H1 (cell line): ENCODE results near the gene SCCPDH. TPM values are rescaled to one million over a fixed set of nuclear protein-coding genes. Genes with fewer than 3 reads are reported as not detected.

Experiments used
- CTCF ChIA-PET: fragments of 300-600 bp; sonication (Branson Sonifier 250); formaldehyde crosslinking; loops from one replicate; lab custom pipeline; 2021; ENCODE audit not compliant: partially characterized antibody; lab: Charles Lee
- POLR2A ChIA-PET: fragments of 300-600 bp; sonication (Branson Sonifier 250); formaldehyde crosslinking; loops from one replicate; lab custom pipeline; 2021; ENCODE audit warnings: inconsistent platforms; ENCODE audit not compliant: partially characterized antibody; lab: Charles Lee
- DNase-seq, 2 experiments: peaks; one replicate each; pipeline versions ENCODE4 v3.0.0 to v3.0.0-alpha.2; 2010 to 2022; ENCODE audit warnings: low spot score in 2 of 2, low read depth in 1 of 2, mixed read lengths in 1 of 2
- FAIRE-seq: peaks from 2 replicates; lab custom pipeline; 2011; peaks lifted over from hg19 to GRCh38; lab: Jason Lieb, UNC
- H2AFZ ChIP-seq: 2 replicates; pipeline ENCODE4 v1.8.1; 2012; ENCODE audit warnings: low read length, inconsistent platforms
- H2AK5ac ChIP-seq: 2 replicates; pipeline ENCODE4 v1.6.1; 2013; ENCODE audit warnings: low read depth, low read length
- H2BK120ac ChIP-seq: replicated peaks from 2 replicates; pipeline ENCODE3; 2013; ENCODE audit warnings: low read depth, low read length, inconsistent platforms
- H2BK12ac ChIP-seq: 2 replicates; pipeline ENCODE4 v1.6.1; 2013; ENCODE audit warnings: low read depth, low read length
- H2BK15ac ChIP-seq: 2 replicates; pipeline ENCODE4 v1.6.1; 2013; ENCODE audit warnings: low read length
- H2BK20ac ChIP-seq: 2 replicates; pipeline ENCODE4 v1.6.1; 2013; ENCODE audit warnings: low read length
- H2BK5ac ChIP-seq: 2 replicates; pipeline ENCODE4 v1.6.1; 2013; ENCODE audit warnings: low read depth, low read length
- H3K14ac ChIP-seq: 2 replicates; pipeline ENCODE4 v1.6.1; 2013; ENCODE audit warnings: inconsistent platforms; ENCODE audit not compliant: insufficient read length
- H3K18ac ChIP-seq: 2 replicates; pipeline ENCODE4 v1.6.1; 2013; ENCODE audit warnings: low read length; ENCODE audit errors: extremely low read depth
- H3K23ac ChIP-seq: 2 replicates; pipeline ENCODE4 v1.6.1; 2013; ENCODE audit warnings: inconsistent platforms; ENCODE audit not compliant: insufficient read length
- H3K23me2 ChIP-seq: 2 replicates; pipeline ENCODE4 v1.6.1; 2013; ENCODE audit warnings: low read depth, low read length
- H3K27ac ChIP-seq: 2 replicates; pipeline ENCODE4 v1.6.1; 2011; ENCODE audit warnings: low read depth, low read length, inconsistent platforms
- H3K27me3 ChIP-seq, 4 experiments: replicated peaks in 1 of 4; 1 replicate in 1 of 4; 2 replicates in 3 of 4; pipeline versions ENCODE4 v1.6.1 to v1.8.1; 2011 to 2013; ENCODE audit warnings: low read length in 3 of 4, mild to moderate bottlenecking in 3 of 4, inconsistent platforms in 2 of 4, mixed read lengths in 2 of 4, moderate library complexity in 1 of 4; ENCODE audit not compliant: control insufficient read depth in 3 of 4, insufficient read depth in 3 of 4; ENCODE audit errors: extremely low read depth in 1 of 4
- H3K36me3 ChIP-seq, 4 experiments: 2 replicates each; pipeline versions ENCODE4 v1.6.1 to v1.8.1; 2011 to 2013; ENCODE audit warnings: mild to moderate bottlenecking in 4 of 4, low read length in 3 of 4, moderate library complexity in 2 of 4, control low read depth in 1 of 4, inconsistent platforms in 1 of 4; ENCODE audit not compliant: insufficient read depth in 4 of 4, control insufficient read depth in 2 of 4
- H3K4ac ChIP-seq: replicated peaks from 2 replicates; pipeline ENCODE3; 2013; ENCODE audit warnings: low read length, low read depth, mixed read lengths, inconsistent platforms; ENCODE audit not compliant: insufficient read length
- H3K4me1 ChIP-seq, 4 experiments: replicated peaks in 1 of 4; 1 replicate in 1 of 4; 2 replicates in 3 of 4; pipeline versions ENCODE4 v1.6.1 to v1.8.1; 2011 to 2013; ENCODE audit warnings: low read length in 3 of 4, inconsistent platforms in 2 of 4, mixed read lengths in 1 of 4; ENCODE audit not compliant: insufficient read depth in 4 of 4, control insufficient read depth in 3 of 4
- H3K4me2 ChIP-seq, 2 experiments: 2 replicates each; pipeline versions ENCODE4 v1.6.1 to v1.8.1; 2011 to 2013; ENCODE audit warnings: low read depth in 2 of 2, low read length in 2 of 2, control low read depth in 1 of 2, inconsistent platforms in 1 of 2, mild to moderate bottlenecking in 1 of 2; ENCODE audit not compliant: insufficient read depth in 1 of 2
- H3K4me3 ChIP-seq, 4 experiments: fragments of 200-600, 300-600 bp in 1 of 4; sonication (generic), shearing (Covaris generic), sonication (Bioruptor Twin) in 1 of 4; 2 replicates each; pipeline versions ENCODE4 v1.5.1 to v1.8.1; 2011 to 2016; ENCODE audit warnings: low read length in 4 of 4, low read depth in 3 of 4, control low read depth in 2 of 4, inconsistent platforms in 2 of 4, mild to moderate bottlenecking in 2 of 4, mixed read lengths in 1 of 4, moderate library complexity in 1 of 4; ENCODE audit not compliant: insufficient read depth in 2 of 4; ENCODE audit errors: extremely low read depth in 1 of 4
- H3K56ac ChIP-seq: replicated peaks from 2 replicates; pipeline ENCODE3; 2013; ENCODE audit warnings: low read depth, mild to moderate bottlenecking, mixed read lengths, low read length, inconsistent platforms; ENCODE audit not compliant: insufficient read length
- H3K79me1 ChIP-seq: 2 replicates; pipeline ENCODE4 v1.6.1; 2013; ENCODE audit warnings: low read depth, low read length, control low read depth
- H3K79me2 ChIP-seq, 2 experiments: 2 replicates each; pipeline versions ENCODE4 v1.6.1 to v1.8.1; 2012 to 2013; ENCODE audit warnings: low read length in 2 of 2, mild to moderate bottlenecking in 2 of 2, inconsistent platforms in 1 of 2; ENCODE audit not compliant: insufficient read depth in 2 of 2, control insufficient read depth in 1 of 2
- H3K9ac ChIP-seq, 4 experiments: replicated peaks in 1 of 4; 1 replicate in 1 of 4; 2 replicates in 3 of 4; pipeline versions ENCODE4 v1.6.1 to v1.8.1; 2011 to 2013; ENCODE audit warnings: low read depth in 3 of 4, low read length in 3 of 4, control low read depth in 2 of 4, mild to moderate bottlenecking in 2 of 4, moderate library complexity in 2 of 4, inconsistent platforms in 1 of 4; ENCODE audit errors: extremely low read depth in 1 of 4
- H3K9me3 ChIP-seq, 2 experiments: 2 replicates each; pipeline versions ENCODE4 v1.6.1 to v1.8.1; 2012 to 2013; ENCODE audit warnings: mild to moderate bottlenecking in 2 of 2, moderate library complexity in 2 of 2, control low read depth in 1 of 2, inconsistent platforms in 1 of 2, low read depth in 1 of 2, low read length in 1 of 2, mixed read lengths in 1 of 2; ENCODE audit not compliant: insufficient read depth in 2 of 2
- H4K20me1 ChIP-seq, 2 experiments: replicated peaks in 1 of 2; 2 replicates each; pipeline versions ENCODE3 to v1.8.1; 2011 to 2013; ENCODE audit warnings: inconsistent platforms in 2 of 2, low read length in 2 of 2, mild to moderate bottlenecking in 1 of 2; ENCODE audit not compliant: insufficient read depth in 2 of 2, control insufficient read depth in 1 of 2
- H4K5ac ChIP-seq: 2 replicates; pipeline ENCODE4 v1.6.1; 2013; ENCODE audit warnings: low read length, low read depth, mixed read lengths, inconsistent platforms; ENCODE audit not compliant: insufficient read length
- H4K8ac ChIP-seq: 2 replicates; pipeline ENCODE4 v1.8.0; 2013; ENCODE audit warnings: mild to moderate bottlenecking, moderate library complexity, low read length, inconsistent platforms; ENCODE audit not compliant: insufficient read depth; ENCODE audit errors: extremely low read depth
- H4K91ac ChIP-seq: replicated peaks from 2 replicates; pipeline ENCODE3; 2013; ENCODE audit warnings: low read length, mixed read lengths, inconsistent platforms; ENCODE audit not compliant: insufficient read length
- ASH2L ChIP-seq: fragments of 200-600, 300-600 bp; sonication (generic); IDR thresholded peaks from one replicate; pipeline ENCODE4 v1.7.1; 2017; ENCODE audit warnings: low read length
- CBX5 ChIP-seq: fragments of 300-800, 300-1000 bp; sonication (generic); IDR thresholded peaks from 2 replicates; pipeline ENCODE4 v1.7.1; 2016; ENCODE audit warnings: antibody characterized with exemption, low read length, low read depth
- CBX8 ChIP-seq: fragments of 300-800, 300-1000 bp; sonication (generic); IDR thresholded peaks from 2 replicates; pipeline ENCODE4 v1.7.1; 2016; ENCODE audit warnings: low read depth, low read length, borderline replicate concordance
- CHD2 ChIP-seq: IDR thresholded peaks from 2 replicates; pipeline ENCODE4 v1.6.1; 2012; ENCODE audit warnings: low read length, improper control_type of control experiment
- EZH2 ChIP-seq: fragments of 200-600 bp; sonication (generic); IDR thresholded peaks from 2 replicates; pipeline ENCODE4 v1.7.1; 2012; ENCODE audit warnings: low read depth, mild to moderate bottlenecking, moderate library complexity, low read length, inconsistent platforms; ENCODE audit not compliant: severe bottlenecking
- JUN ChIP-seq: IDR thresholded peaks from 2 replicates; pipeline ENCODE4 v1.6.1; 2011; ENCODE audit warnings: low read depth, mild to moderate bottlenecking, improper control_type of control experiment, low read length
- KDM4A ChIP-seq: IDR thresholded peaks from one replicate; pipeline ENCODE4 v1.7.1; 2012; ENCODE audit warnings: low read depth, mild to moderate bottlenecking, moderate library complexity, low read length, inconsistent platforms; ENCODE audit not compliant: severe bottlenecking
- MAFK ChIP-seq: IDR thresholded peaks from 2 replicates; pipeline ENCODE4 v1.6.1; 2012; ENCODE audit warnings: low read depth, mild to moderate bottlenecking, improper control_type of control experiment, low read length
- NRF1 ChIP-seq: IDR thresholded peaks from 2 replicates; pipeline ENCODE4 v1.6.1; 2011; ENCODE audit warnings: mild to moderate bottlenecking, low read depth, low read length, improper control_type of control experiment
- PHF8 ChIP-seq: fragments of 200-600 bp; sonication (generic); conservative IDR thresholded peaks from 2 replicates; pipeline ENCODE4 v1.7.1; 2012; ENCODE audit warnings: low read depth, mild to moderate bottlenecking, inconsistent platforms, low read length, moderate library complexity
- RFX5 ChIP-seq: IDR thresholded peaks from 2 replicates; pipeline ENCODE4 v1.6.1; 2011; ENCODE audit warnings: low read depth, low read length, improper control_type of control experiment, borderline replicate concordance
- SIRT6 ChIP-seq: IDR thresholded peaks from one replicate; pipeline ENCODE4 v1.7.1; 2012; ENCODE audit warnings: low read length, inconsistent platforms
- SP4 ChIP-seq: IDR thresholded peaks from 2 replicates; pipeline ENCODE4 v1.6.1; 2012; ENCODE audit warnings: low read length, inconsistent platforms
- WGBS, 2 experiments: shearing (Covaris generic) in 1 of 2; methylation state at CpG; one replicate each; pipeline versions ENCODE4 v1.1.6 to v1.1.7; 2013 to 2015; ENCODE audit warnings: low lambda C conversion rate in 2 of 2, mixed read lengths in 2 of 2, inconsistent platforms in 1 of 2, low coverage in 1 of 2, missing lambda C conversion rate in 1 of 2; ENCODE audit not compliant: insufficient replicate concordance in 2 of 2, insufficient coverage in 1 of 2, insufficient read length in 1 of 2; ENCODE audit errors: extremely low coverage in 1 of 2, missing lambda C conversion rate in 1 of 2; 5-methylcytosine and 5-hydroxymethylcytosine counted together
- polyA plus RNA-seq, 7 experiments: library from polyadenylated mRNA; depleted of rRNA in 3 of 7; stranded (reverse) in 5 of 7; unstranded in 2 of 7; fragments of >200 nt in 5 of 7; fragments of 200-250 nt in 2 of 7; gene quantifications; 1 replicate in 5 of 7; 2 replicates in 1 of 7; 4 replicates in 1 of 7; pipeline versions ENCODE4 v1.2.1 to v1.2.3, GENCODE V29; 2011 to 2013; ENCODE audit warnings: missing spikeins in 2 of 7, mixed read lengths in 2 of 7
- total RNA-seq: library from RNA; stranded (reverse); fragmentation: NEBNext Ultra II Directional; extraction: Animal tissue kit (Norgen Biotek cat#: 25700); gene quantifications from 2 replicates; pipeline ENCODE4 v1.2.1, GENCODE V29; 2021
- TF ChIP-seq, protein P1 (sequence below): IDR thresholded peaks from 2 replicates; pipeline ENCODE4 v1.6.1; 2012; ENCODE audit warnings: inconsistent platforms

The SCCPDH gene
- total and polyA plus RNA-seq, 2 of the 8 experiments (the other 6 are each of a cell fraction or from before 2014, with no cell fraction given), result 9.5 to 17.0 TPM

DNA sequence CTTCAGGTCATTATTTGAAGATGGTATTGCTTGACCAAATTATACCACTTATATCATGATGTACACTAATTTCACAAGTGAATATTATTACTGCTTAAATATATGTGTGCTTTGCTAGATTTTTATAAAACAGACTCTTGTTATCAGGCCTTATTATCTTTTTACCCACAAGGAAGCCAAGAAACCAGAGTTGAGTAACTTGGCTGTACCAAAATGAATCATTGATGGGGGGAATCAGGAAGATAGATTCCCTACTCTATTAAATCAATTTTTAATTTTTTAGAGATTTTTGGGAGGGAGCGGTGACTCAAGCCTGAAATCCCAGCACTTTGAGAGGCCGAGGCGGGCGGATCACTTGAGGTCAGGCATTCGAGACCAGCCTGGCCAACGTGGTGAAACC is 16.0 kb upstream of the SCCPDH start:
- DNase-seq (no peak), FAIRE-seq (no peak)
- ChIA-PET POLR2A (no interaction called here), CTCF (interaction anchor here (1.2 to 8.7 kb wide), 2 partner anchors 15 to 48 kb away, joined by 3 to 91 read pairs; no protein-coding TSS in a partner anchor)
- Histone ChIP-seq H4K91ac (no peak overlapping the region), H2BK20ac (no peak overlapping the region), H3K79me1 (no peaks in the 10 kb centered on the region), H3K27me3 (no peaks in the 10 kb centered on the region), H2BK5ac (no peak overlapping the region), H3K4me1 (no peaks in the 10 kb centered on the region), H4K5ac (no peak overlapping the region), H2AK5ac (no peak overlapping the region), H3K9ac (no peak overlapping the region), H3K56ac (no peak overlapping the region), H3K9me3 (no peaks in the 10 kb centered on the region), H3K4me2 (no peak overlapping the region), H3K27ac (no peak overlapping the region), H3K23ac (no peak overlapping the region), H2BK120ac (no peak overlapping the region), H4K8ac (no peak overlapping the region), H3K14ac (no peak overlapping the region)
- 90% methylated on average over 6 of the region's 6 CpGs; no CpG with 5 or more reads in 1 of the 2 experiments for WGBS, 2 experiments
- TF ChIP-seq MAFK (no peak), NRF1 (no peak), JUN (no peak), RFX5 (no peak), CBX5 (no peak), SIRT6 (no peak), ASH2L (no peak), KDM4A (no peak), EZH2 (no peak), CBX8 (no peak), CHD2 (no peak), PHF8 (no peak), SP4 (no peak)
- TF ChIP-seq, protein P1, sequence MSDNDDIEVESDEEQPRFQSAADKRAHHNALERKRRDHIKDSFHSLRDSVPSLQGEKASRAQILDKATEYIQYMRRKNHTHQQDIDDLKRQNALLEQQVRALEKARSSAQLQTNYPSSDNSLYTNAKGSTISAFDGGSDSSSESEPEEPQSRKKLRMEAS, result no peak
- TF ChIP-seq, all 59 proteins: peak for 0
- Histone ChIP-seq H3K79me2 (no peaks in the 10 kb centered on the region), H2AFZ (no peak overlapping the region), H3K36me3 (no peaks in the 10 kb centered on the region), H3K4me3 (no peak overlapping the region), H3K23me2 (no peaks in the 10 kb centered on the region; the same call in 1 of the 2 replicates), H2BK12ac (no peak overlapping the region), H3K4ac (no peak overlapping the region), H2BK15ac (no peak overlapping the region), H4K20me1 (no peaks in the 10 kb centered on the region), H3K18ac (no peak overlapping the region)
